Ishikawa (cell line): ENCODE results near the gene PIP4K2B.

ENCODE experiments used
- CEBPB ChIP-seq: IDR thresholded peaks from 2 replicates; pipeline ENCODE4 v1.6.1; 2012
- CREB1 ChIP-seq: IDR thresholded peaks from 2 replicates; pipeline ENCODE4 v1.6.1; 2012; ENCODE audit warnings: low read depth
- EGR1 ChIP-seq: IDR thresholded peaks from 2 replicates; pipeline ENCODE4 v1.6.1; 2012
- EP300 ChIP-seq: IDR thresholded peaks from 2 replicates; pipeline ENCODE4 v1.6.1; 2012; ENCODE audit warnings: borderline replicate concordance
- FOXM1 ChIP-seq: IDR thresholded peaks from 2 replicates; pipeline ENCODE4 v1.6.1; 2012; ENCODE audit warnings: low read depth, borderline replicate concordance
- MAX ChIP-seq: IDR thresholded peaks from 2 replicates; pipeline ENCODE4 v1.6.1; 2012
- NFIC ChIP-seq: IDR thresholded peaks from 2 replicates; pipeline ENCODE4 v1.6.1; 2012
- RAD21 ChIP-seq: IDR thresholded peaks from 2 replicates; pipeline ENCODE4 v1.6.1; 2012; ENCODE audit warnings: low read depth
- TAF1 ChIP-seq: IDR thresholded peaks from 2 replicates; pipeline ENCODE4 v1.6.1; 2012; ENCODE audit warnings: low read depth, mild to moderate bottlenecking
- TCF12 ChIP-seq: IDR thresholded peaks from 2 replicates; pipeline ENCODE4 v1.6.1; 2012; ENCODE audit warnings: low read depth
- TEAD4 ChIP-seq: IDR thresholded peaks from 2 replicates; pipeline ENCODE4 v1.6.1; 2012
- YY1 ChIP-seq: IDR thresholded peaks from 2 replicates; pipeline ENCODE4 v1.6.1; 2012; ENCODE audit warnings: low read depth
- ZBTB7A ChIP-seq: IDR thresholded peaks from 2 replicates; pipeline ENCODE4 v1.6.1; 2012; ENCODE audit warnings: low read depth
- TF ChIP-seq, protein P1 (sequence below): IDR thresholded peaks from 2 replicates; pipeline ENCODE4 v1.6.1; 2012
- TF ChIP-seq, protein P2 (sequence below): IDR thresholded peaks from 2 replicates; pipeline ENCODE4 v1.6.1; 2012; ENCODE audit warnings: low read depth, mild to moderate bottlenecking

The PIP4K2B gene

DNA sequence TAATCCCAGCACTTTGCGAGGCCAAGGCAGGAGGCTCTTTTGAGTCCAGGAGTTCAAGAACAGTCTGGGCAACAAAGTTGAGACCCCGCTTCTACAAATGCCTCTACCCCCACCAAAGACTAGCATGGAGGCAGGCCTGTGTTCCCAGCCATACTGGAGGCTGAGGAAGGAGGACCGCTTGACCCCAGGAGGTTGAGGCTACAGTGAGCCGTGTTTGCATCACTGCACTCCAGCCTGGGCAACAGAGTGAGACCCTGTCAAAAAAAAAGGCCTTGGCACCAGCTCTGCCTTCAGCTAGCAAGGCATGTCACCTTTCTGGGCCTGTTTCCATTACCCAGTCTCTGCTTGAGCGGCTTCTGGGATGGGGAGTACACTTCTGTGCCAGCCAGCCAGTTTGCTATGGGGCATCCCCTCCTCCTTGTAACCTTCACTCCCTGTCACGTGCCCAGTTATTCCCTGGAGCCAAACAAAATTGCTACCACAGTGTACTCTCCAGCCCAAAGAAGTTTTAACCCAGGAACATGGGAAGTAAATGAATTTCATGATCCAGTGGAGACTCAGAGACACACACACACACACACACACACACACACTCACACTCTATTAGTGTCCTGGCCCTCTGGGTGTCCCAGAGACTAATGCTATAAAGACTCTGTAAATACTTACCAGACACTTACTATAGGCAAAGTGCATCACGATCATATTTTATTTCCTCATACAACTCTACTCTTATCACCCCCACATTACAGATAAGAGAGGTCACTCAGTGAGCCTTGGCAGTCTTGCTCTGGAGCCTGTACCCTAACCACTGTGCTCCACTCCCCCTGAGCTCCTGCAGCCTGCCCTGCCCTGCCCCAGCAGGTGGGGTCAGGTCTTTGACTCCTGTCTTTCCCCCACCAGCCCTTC, 66.7 kb downstream of the PIP4K2B start:
- TF ChIP-seq TAF1 = no peak
- TF ChIP-seq, protein P1, sequence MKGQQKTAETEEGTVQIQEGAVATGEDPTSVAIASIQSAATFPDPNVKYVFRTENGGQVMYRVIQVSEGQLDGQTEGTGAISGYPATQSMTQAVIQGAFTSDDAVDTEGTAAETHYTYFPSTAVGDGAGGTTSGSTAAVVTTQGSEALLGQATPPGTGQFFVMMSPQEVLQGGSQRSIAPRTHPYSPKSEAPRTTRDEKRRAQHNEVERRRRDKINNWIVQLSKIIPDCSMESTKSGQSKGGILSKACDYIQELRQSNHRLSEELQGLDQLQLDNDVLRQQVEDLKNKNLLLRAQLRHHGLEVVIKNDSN = peak; percentile 57

- no peak for TF ChIP-seq TCF12
- TF ChIP-seq RAD21 = no peak
- no peak for TF ChIP-seq TEAD4
- TF ChIP-seq, protein P1 = no peak
- TF ChIP-seq NFIC = no peak
- TF ChIP-seq, protein P2, sequence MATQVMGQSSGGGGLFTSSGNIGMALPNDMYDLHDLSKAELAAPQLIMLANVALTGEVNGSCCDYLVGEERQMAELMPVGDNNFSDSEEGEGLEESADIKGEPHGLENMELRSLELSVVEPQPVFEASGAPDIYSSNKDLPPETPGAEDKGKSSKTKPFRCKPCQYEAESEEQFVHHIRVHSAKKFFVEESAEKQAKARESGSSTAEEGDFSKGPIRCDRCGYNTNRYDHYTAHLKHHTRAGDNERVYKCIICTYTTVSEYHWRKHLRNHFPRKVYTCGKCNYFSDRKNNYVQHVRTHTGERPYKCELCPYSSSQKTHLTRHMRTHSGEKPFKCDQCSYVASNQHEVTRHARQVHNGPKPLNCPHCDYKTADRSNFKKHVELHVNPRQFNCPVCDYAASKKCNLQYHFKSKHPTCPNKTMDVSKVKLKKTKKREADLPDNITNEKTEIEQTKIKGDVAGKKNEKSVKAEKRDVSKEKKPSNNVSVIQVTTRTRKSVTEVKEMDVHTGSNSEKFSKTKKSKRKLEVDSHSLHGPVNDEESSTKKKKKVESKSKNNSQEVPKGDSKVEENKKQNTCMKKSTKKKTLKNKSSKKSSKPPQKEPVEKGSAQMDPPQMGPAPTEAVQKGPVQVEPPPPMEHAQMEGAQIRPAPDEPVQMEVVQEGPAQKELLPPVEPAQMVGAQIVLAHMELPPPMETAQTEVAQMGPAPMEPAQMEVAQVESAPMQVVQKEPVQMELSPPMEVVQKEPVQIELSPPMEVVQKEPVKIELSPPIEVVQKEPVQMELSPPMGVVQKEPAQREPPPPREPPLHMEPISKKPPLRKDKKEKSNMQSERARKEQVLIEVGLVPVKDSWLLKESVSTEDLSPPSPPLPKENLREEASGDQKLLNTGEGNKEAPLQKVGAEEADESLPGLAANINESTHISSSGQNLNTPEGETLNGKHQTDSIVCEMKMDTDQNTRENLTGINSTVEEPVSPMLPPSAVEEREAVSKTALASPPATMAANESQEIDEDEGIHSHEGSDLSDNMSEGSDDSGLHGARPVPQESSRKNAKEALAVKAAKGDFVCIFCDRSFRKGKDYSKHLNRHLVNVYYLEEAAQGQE = no peak
- no peak for TF ChIP-seq TAF1
- no peak for TF ChIP-seq YY1
- no peak for TF ChIP-seq MAX
- TF ChIP-seq CREB1 = no peak
- TF ChIP-seq CEBPB = no peak
- TF ChIP-seq EP300 = no peak
- TF ChIP-seq ZBTB7A = no peak
- no peak for TF ChIP-seq FOXM1
Observed at GRCh38 chr17:38731526-38732294, 67.6 kb downstream of the PIP4K2B start.

- TF ChIP-seq RAD21 (no peak), TEAD4 (no peak), NFIC (peak; percentile 52; the same call in 1 of the 2 replicates), MAX (0 out of 2 replicates have a peak, but pooled peaks have one; percentile 16), CEBPB (no peak)
- TF ChIP-seq, protein P1 = no peak
- TF ChIP-seq, protein P2 = no peak
Observed at GRCh38 chr17:38730526-38731379, 68.6 kb downstream of the PIP4K2B start.

- TF ChIP-seq RAD21 (peak; percentile 26; the same call in 1 of the 2 replicates), ZBTB7A (peak; percentile 60; the same call in 1 of the 2 replicates), EGR1 (peak; percentile 3), TAF1 (peak; percentile 31; the same call in 1 of the 2 replicates)
- TF ChIP-seq, protein P2 = no peak
Observed at GRCh38 chr17:38729886-38730525, 69.3 kb downstream of the PIP4K2B start, which contains the start of gene CISD3. Gene CISD3 (plus strand): TSS chr17:38730341. CDS start chr17:38730359, 18 bp downstream.
